Epithelial cell of esophagus (primary cell): Measurements from ENCODE around the gene CFAP46.

Experiments
- DNase-seq: peaks from one replicate; pipeline ENCODE4 v3.0.0; 2010; ENCODE audit warnings: low read depth
- H3K4me3 ChIP-seq: 2 replicates; pipeline ENCODE4 v1.5.1; 2011; ENCODE audit warnings: mild to moderate bottlenecking, low read length, control low read depth
- CTCF ChIP-seq: IDR thresholded peaks from 2 replicates; pipeline ENCODE4 v1.5.1; 2011; ENCODE audit warnings: low read depth, mild to moderate bottlenecking, low read length, control low read depth, inconsistent platforms; ENCODE audit not compliant: insufficient read depth; ENCODE audit errors: missing control alignments

CFAP46 gene

GRCh38 chr10:132875435-132875834 lies 66.9 kb downstream of the CFAP46 start:
- DNase-seq: no peak
- H3K4me3 ChIP-seq: no peak overlapping the region
- no peak for TF ChIP-seq CTCF

- no peak for DNase-seq
- no peak for TF ChIP-seq CTCF
- H3K4me3 ChIP-seq: no peak overlapping the region
Observed at GRCh38 chr10:132873395-132873794, 69.0 kb downstream of the CFAP46 start.

GRCh38 chr10:132872658-132873057 lies 69.7 kb downstream of the CFAP46 start:
- H3K4me3 ChIP-seq: no peak overlapping the region
- DNase-seq: no peak
- no peak for TF ChIP-seq CTCF

GRCh38 chr10:132870426-132870825 lies 71.9 kb downstream of the CFAP46 start:
- TF ChIP-seq CTCF: no peak
- no peak overlapping the region for H3K4me3 ChIP-seq
- no peak for DNase-seq

- no peak for TF ChIP-seq CTCF
- no peak for DNase-seq
Observed at GRCh38 chr10:132869621-132870020, 72.7 kb downstream of the CFAP46 start.

GRCh38 chr10:132868995-132869394 lies 73.4 kb downstream of the CFAP46 start:
- no peak for TF ChIP-seq CTCF
- H3K4me3 ChIP-seq: no peak overlapping the region
- DNase-seq: no peak

More at GRCh38 chr10:132869621-132870020, 72.7 kb downstream of the CFAP46 start:
- no peak overlapping the region for H3K4me3 ChIP-seq

GRCh38 chr10:132867801-132868644 lies 74.3 kb downstream of the CFAP46 start:
- H3K4me3 ChIP-seq: no peak overlapping the region
- no peak for DNase-seq
- no peak for TF ChIP-seq CTCF
